IPS-18a (cell line): ENCODE measurements around the gene CDSN.

Experiments used
- H3K27ac ChIP-seq: one replicate; pipeline ENCODE4 v1.5.1; 2013; ENCODE audit warnings: low read length
- H3K27me3 ChIP-seq: one replicate; pipeline ENCODE4 v1.6.1; 2013; ENCODE audit warnings: mild to moderate bottlenecking, low read length; ENCODE audit not compliant: control insufficient read depth, insufficient read depth
- H3K36me3 ChIP-seq: one replicate; pipeline ENCODE4 v1.6.1; 2013; ENCODE audit warnings: low read depth, low read length; ENCODE audit not compliant: control insufficient read depth
- H3K4me1 ChIP-seq: one replicate; pipeline ENCODE4 v1.6.1; 2013; ENCODE audit warnings: low read depth, low read length; ENCODE audit not compliant: control insufficient read depth
- H3K4me3 ChIP-seq: one replicate; pipeline ENCODE4 v1.5.1; 2013; ENCODE audit warnings: low read length
- H3K9ac ChIP-seq: one replicate; pipeline ENCODE4 v1.6.1; 2013; ENCODE audit warnings: mild to moderate bottlenecking, low read length, moderate library complexity
- H3K9me3 ChIP-seq: one replicate; pipeline ENCODE4 v1.6.1; 2013; ENCODE audit warnings: low read depth, low read length; ENCODE audit not compliant: control insufficient read depth

The CDSN gene

DNA sequence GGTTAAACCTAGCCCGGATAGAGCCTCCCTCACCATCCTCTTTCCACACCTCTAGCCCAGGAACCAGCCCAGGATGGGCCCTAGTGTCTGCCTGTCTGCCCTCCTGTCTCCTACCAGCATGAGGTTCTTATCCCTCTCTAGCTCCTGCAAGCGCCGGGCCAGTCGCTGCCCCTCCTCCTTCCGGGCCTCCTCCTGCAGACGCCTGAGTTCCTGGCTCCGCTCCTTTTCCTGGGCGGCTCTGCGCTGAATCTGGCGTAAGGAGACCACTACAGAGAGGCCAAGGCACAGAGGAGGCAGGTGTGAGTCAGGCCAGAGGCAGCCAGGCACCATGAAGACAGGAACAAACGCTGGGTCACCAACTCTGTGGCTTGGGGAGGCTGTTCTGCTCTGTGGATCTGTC is 22.9 kb upstream of the CDSN start:
- H3K36me3 ChIP-seq, result peaks cover 16% of the 10 kb centered on the region

GRCh38 chr6:31142361-31142761 is 22.1 kb upstream of the CDSN start:
- Histone ChIP-seq H3K27me3 (no peaks in the 10 kb centered on the region), H3K9ac (no peak overlapping the region), H3K27ac (no peak overlapping the region), H3K4me1 (peaks cover 27% of the 10 kb centered on the region), H3K36me3 (peaks cover 14% of the 10 kb centered on the region), H3K9me3 (no peaks in the 10 kb centered on the region), H3K4me3 (no peak overlapping the region)

More for the DNA sequence above, 22.9 kb upstream of the CDSN start:
- Histone ChIP-seq H3K4me1 (peaks cover 22% of the 10 kb centered on the region), H3K27ac (no peak overlapping the region), H3K27me3 (no peaks in the 10 kb centered on the region), H3K9ac (no peak overlapping the region), H3K9me3 (no peaks in the 10 kb centered on the region), H3K4me3 (no peak overlapping the region)

DNA sequence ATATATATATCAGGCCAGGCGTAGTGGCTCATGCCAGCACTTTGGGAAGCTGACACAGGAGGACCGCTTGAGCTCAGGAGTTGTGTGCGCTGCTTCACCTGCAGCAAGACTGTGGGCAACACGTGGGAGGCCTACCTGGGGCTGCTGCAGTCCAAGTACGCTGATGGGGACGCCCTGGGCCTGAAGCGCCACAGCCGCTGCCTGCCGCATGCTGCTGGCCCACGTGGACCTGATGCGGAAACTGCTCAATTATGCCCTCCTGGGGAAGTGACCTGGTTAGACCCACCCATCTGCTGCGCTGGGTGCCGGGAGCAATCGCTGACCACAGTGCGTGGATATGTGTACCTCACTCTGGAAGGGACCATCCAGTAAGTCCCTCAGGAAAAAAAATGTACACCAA is 20.4 kb upstream of the CDSN start:
- Histone ChIP-seq H3K36me3 (peaks cover 10% of the 10 kb centered on the region), H3K27ac (no peak overlapping the region), H3K27me3 (no peaks in the 10 kb centered on the region), H3K4me3 (no peak overlapping the region), H3K4me1 (peaks cover 27% of the 10 kb centered on the region), H3K9me3 (no peaks in the 10 kb centered on the region), H3K9ac (no peak overlapping the region)

DNA sequence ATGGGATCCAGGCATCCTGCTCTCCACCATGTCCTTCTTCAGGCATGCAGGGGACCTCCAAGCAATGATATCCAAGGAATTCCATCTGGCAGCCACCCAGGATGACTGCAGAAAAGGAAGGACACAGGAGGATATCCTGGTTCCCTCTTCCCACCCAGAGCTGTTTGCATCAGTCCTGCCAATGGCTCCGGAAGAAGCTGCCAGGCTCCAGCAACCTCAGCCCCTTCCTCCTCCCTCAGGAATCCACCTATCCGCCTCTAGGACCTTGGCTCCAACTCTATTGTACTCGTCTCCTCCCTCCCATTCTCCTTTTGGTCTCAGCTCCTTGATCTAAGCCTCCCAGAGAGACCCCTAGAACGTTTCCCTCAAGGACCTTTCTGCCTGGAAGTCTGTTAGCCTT is 19.4 kb upstream of the CDSN start:
- no peak overlapping the region for H3K27ac ChIP-seq
- H3K27me3 ChIP-seq, result no peaks in the 10 kb centered on the region
- no peak overlapping the region for H3K9ac ChIP-seq
- H3K4me3 ChIP-seq, result no peak overlapping the region
- H3K4me1 ChIP-seq, result peaks cover 27% of the 10 kb centered on the region
- H3K36me3 ChIP-seq, result peaks cover 6% of the 10 kb centered on the region
- H3K9me3 ChIP-seq, result no peaks in the 10 kb centered on the region

- no peak within 1 kb of the TSS for H3K9ac ChIP-seq
- no peak within 1 kb of the TSS for H3K27ac ChIP-seq
- no peak within 1 kb of the TSS for H3K4me3 ChIP-seq
Measured at GRCh38 chr6:31138982-31139381, 18.7 kb upstream of the CDSN start, which contains the start of gene PSORS1C2. Gene PSORS1C2 (minus strand): TSS chr6:31139066. CDS start chr6:31139026, 40 bp downstream.

DNA sequence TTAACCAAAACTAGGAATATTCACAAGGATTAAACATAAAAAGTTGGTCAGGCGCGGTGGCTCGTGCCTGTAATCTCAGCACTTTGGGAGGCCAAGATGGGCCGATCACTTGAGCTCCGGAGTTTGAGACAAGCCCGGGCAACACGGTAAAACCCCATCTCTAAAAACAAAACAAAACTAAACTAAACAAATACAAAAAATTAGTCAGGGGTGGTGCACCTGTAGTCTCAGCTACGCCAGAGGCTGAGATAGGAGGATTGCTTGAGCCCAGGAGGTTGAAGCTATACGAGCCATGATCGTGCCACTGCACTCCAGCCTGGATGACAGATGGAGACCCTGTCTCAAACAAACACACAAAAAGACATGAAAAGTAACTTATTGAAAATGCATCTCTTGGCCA is 15.5 kb upstream of the CDSN start:
- Histone ChIP-seq H3K36me3 (no peaks in the 10 kb centered on the region), H3K27ac (no peak overlapping the region), H3K4me3 (no peak overlapping the region), H3K9ac (no peak overlapping the region), H3K4me1 (peaks cover 18% of the 10 kb centered on the region), H3K27me3 (no peaks in the 10 kb centered on the region), H3K9me3 (no peaks in the 10 kb centered on the region)

More at GRCh38 chr6:31138982-31139381, 18.7 kb upstream of the CDSN start, which contains the start of gene PSORS1C2:
- peaks cover 27% of the 10 kb centered on the region for H3K4me1 ChIP-seq
- no peaks in the 10 kb centered on the region for H3K27me3 ChIP-seq
- H3K9me3 ChIP-seq, result no peaks in the 10 kb centered on the region
- H3K36me3 ChIP-seq, result peaks cover 6% of the 10 kb centered on the region

DNA sequence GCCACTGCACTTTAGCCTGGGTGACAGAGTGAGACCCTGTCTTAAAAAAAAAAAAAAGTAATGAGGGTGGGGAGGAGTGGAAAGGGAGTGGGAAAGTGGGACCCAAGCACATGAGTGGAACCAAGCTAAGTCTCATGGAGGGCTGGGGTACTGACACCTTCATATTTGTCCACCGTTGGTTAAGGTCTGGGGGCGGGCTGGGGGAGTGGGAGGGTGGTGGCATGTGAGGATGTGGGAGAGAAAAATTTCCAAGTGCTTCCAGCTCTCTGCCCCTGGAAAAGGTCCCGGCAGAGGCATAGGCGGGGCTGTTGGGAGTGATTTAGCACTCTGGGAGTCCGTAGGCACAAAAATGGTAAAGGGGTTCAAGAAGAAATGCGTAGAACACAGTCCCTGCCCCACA is 12.6 kb upstream of the CDSN start:
- no peak overlapping the region for H3K9ac ChIP-seq
- H3K4me1 ChIP-seq, result peaks cover 7% of the 10 kb centered on the region
- no peaks in the 10 kb centered on the region for H3K9me3 ChIP-seq
- H3K4me3 ChIP-seq, result no peak overlapping the region
- H3K36me3 ChIP-seq, result no peaks in the 10 kb centered on the region
- no peak overlapping the region for H3K27ac ChIP-seq
- no peaks in the 10 kb centered on the region for H3K27me3 ChIP-seq

- H3K27me3 ChIP-seq, result no peaks in the 10 kb centered on the region
- no peak overlapping the region for H3K27ac ChIP-seq
- no peaks in the 10 kb centered on the region for H3K9me3 ChIP-seq
Measured at GRCh38 chr6:31131595-31131994, 11.3 kb upstream of the CDSN start.

DNA sequence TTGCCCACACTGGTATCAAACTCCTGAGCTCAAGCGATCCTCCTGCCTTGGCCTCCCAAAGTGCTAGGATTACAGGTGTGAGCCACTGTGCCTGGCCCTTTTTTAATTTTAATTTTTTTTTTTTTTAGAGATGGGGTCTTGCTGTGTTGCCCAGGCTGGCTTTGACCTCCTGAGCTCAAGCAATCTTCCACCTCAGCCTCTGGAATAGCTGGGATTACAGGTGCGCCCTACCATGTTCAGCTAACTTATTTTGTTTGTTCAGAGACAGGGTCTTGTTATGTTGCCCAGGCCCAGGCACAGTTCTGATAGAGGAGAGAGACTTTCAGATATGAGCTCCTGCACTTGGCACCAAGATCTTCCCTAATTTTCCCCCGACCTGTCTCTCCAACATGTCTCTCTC is 10.5 kb upstream of the CDSN start:
- Histone ChIP-seq H3K4me1 (peaks cover 4% of the 10 kb centered on the region), H3K27me3 (no peaks in the 10 kb centered on the region), H3K36me3 (no peaks in the 10 kb centered on the region), H3K4me3 (no peak overlapping the region), H3K27ac (no peak overlapping the region), H3K9ac (no peak overlapping the region), H3K9me3 (no peaks in the 10 kb centered on the region)

More at GRCh38 chr6:31131595-31131994, 11.3 kb upstream of the CDSN start:
- Histone ChIP-seq H3K9ac (no peak overlapping the region), H3K4me1 (peaks cover 4% of the 10 kb centered on the region), H3K36me3 (no peaks in the 10 kb centered on the region), H3K4me3 (no peak overlapping the region)

DNA sequence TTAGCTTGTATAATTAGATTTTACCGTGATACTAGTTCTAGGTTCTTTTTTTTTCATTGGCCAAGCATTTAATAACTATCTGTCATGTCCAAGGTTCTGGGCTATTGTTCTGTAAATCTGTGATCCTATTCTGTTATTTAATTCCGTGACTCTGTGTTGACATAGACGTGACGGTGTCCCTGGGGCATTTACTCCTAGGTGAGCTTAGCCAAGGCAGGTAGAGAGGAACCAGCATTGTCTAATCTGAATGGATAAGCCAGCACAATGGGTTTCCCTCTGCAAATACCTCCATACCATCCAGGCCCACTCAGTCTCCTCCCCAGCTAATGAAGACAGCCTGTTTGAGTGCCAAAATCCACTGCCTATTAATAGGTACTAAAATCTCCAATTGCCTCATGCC is 8.9 kb upstream of the CDSN start:
- Histone ChIP-seq H3K27ac (no peak overlapping the region), H3K4me3 (no peak overlapping the region), H3K36me3 (no peaks in the 10 kb centered on the region), H3K9me3 (no peaks in the 10 kb centered on the region), H3K4me1 (peaks cover 4% of the 10 kb centered on the region), H3K9ac (no peak overlapping the region), H3K27me3 (no peaks in the 10 kb centered on the region)

GRCh38 chr6:31128093-31128676 is 7.9 kb upstream of the CDSN start:
- H3K27me3 ChIP-seq, result no peaks in the 10 kb centered on the region
- no peak overlapping the region for H3K9ac ChIP-seq
- H3K36me3 ChIP-seq, result no peaks in the 10 kb centered on the region
- peaks cover 4% of the 10 kb centered on the region for H3K4me1 ChIP-seq
- no peak overlapping the region for H3K27ac ChIP-seq
- no peaks in the 10 kb centered on the region for H3K9me3 ChIP-seq
- no peak overlapping the region for H3K4me3 ChIP-seq

DNA sequence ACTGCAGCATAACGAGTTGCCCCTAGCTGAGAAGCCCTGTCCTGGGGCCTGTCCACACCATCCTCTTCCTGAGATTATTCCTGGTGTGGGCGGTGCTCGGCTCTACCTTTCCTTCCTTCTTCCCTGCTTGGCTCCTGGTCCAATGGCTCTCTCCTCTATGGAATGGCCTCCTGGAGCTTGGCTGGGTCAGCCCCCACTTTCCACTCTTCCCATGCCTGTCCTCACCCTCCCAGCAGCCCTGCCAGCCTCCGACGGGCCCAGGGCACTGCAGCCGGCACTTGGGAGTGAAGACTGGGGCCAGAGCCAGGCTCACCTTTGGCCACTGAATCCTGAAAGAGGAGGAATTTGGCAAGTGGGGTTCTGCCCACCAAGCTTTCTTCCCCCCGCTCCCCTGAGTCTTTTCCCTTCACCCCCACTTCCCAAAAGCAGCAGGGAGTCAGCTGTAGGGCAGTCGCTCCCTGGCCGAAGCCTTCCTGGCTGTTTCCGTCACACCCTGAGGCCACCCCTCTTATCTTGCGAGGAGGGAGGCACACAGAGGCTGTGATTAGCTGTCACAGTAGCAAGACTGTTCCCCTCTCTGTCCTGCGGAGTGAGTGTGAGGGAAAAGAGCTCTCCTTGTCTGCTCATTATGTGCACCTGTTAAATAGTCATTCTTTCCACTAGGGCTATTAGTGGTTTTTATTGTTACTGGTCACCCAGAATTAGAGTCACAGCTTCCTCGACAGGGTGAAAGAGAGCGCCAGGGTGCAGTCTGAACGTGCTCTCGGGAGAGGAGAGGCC is 6.3 kb upstream of the CDSN start:
- Histone ChIP-seq H3K27ac (no peak overlapping the region), H3K9ac (no peak overlapping the region)

More for the DNA sequence above, 6.3 kb upstream of the CDSN start:
- Histone ChIP-seq H3K4me1 (peaks cover under 1% of the 10 kb centered on the region), H3K4me3 (no peak overlapping the region), H3K9me3 (no peaks in the 10 kb centered on the region), H3K27me3 (no peaks in the 10 kb centered on the region), H3K36me3 (no peaks in the 10 kb centered on the region)
